IMR-90 (cell line): Measurements from ENCODE around the gene PPP3CA. TPM values are rescaled to one million over a fixed set of nuclear protein-coding genes. Genes with fewer than 3 reads are reported as not detected.

Source experiments
- ATAC-seq: fragments of 200-7000 bp; cut with Tn5 transposase; 2 replicates; pipeline ENCODE4 v1.9.1; 2020; ENCODE audit warnings: low read depth, mild to moderate bottlenecking, moderate library complexity
- BruUV-seq: library from RNA; stranded (reverse); fragments of 400-500 nt; replicated peaks from 2 replicates; lab custom pipeline; 2021; lab: Mats Ljungman, UMichigan
- CTCF ChIA-PET: fragments of 300-600 bp; formaldehyde crosslinking; extraction: SDS; loops from one replicate; lab custom pipeline; 2021; ENCODE audit warnings: antibody characterized with exemption; lab: Yijun Ruan, JAX
- POLR2A ChIA-PET: fragments of 300-600 bp; sonication (Branson Sonifier 250); formaldehyde crosslinking; loops from one replicate; lab custom pipeline; 2022; ENCODE audit warnings: antibody characterized with exemption; ENCODE audit not compliant: unreplicated experiment; lab: Charles Lee
- DNase-seq: peaks from one replicate; pipeline ENCODE4 v3.0.0; 2013
- H2AFZ ChIP-seq: replicated peaks from 2 replicates; pipeline ENCODE3; 2013; ENCODE audit warnings: low read length, mild to moderate bottlenecking; ENCODE audit not compliant: poor library complexity
- H2AK5ac ChIP-seq: 2 replicates; pipeline ENCODE4 v1.6.1; 2013; ENCODE audit warnings: low read depth, low read length, inconsistent platforms
- H2AK9ac ChIP-seq: replicated peaks from 2 replicates; pipeline ENCODE3; 2013; ENCODE audit warnings: mild to moderate bottlenecking, low read depth, low read length, moderate library complexity; ENCODE audit not compliant: poor library complexity
- H2BK120ac ChIP-seq: 2 replicates; pipeline ENCODE4 v1.6.1; 2013; ENCODE audit warnings: low read depth, low read length, inconsistent platforms
- H2BK15ac ChIP-seq: 3 replicates; pipeline ENCODE4 v1.6.1; 2013; ENCODE audit warnings: low read depth, low read length, inconsistent platforms
- H2BK20ac ChIP-seq: 2 replicates; pipeline ENCODE4 v1.6.1; 2013; ENCODE audit warnings: low read depth, mild to moderate bottlenecking, inconsistent platforms, low read length, moderate library complexity
- H2BK5ac ChIP-seq: 2 replicates; pipeline ENCODE4 v1.6.1; 2013; ENCODE audit warnings: mild to moderate bottlenecking, low read depth, low read length, inconsistent platforms; ENCODE audit not compliant: poor library complexity, severe bottlenecking
- H3K14ac ChIP-seq: replicated peaks from 2 replicates; pipeline ENCODE4 v1.6.1; 2013; ENCODE audit warnings: low read depth, low read length, inconsistent platforms
- H3K18ac ChIP-seq: 2 replicates; pipeline ENCODE4 v1.6.1; 2013; ENCODE audit warnings: low read depth, low read length, control low read depth
- H3K23ac ChIP-seq: 2 replicates; pipeline ENCODE4 v1.6.1; 2013; ENCODE audit warnings: low read depth, low read length, inconsistent platforms
- H3K27ac ChIP-seq: 2 replicates; pipeline ENCODE4 v1.5.1; 2013; ENCODE audit warnings: mild to moderate bottlenecking, control low read depth, low read length; ENCODE audit not compliant: insufficient read depth
- H3K27me3 ChIP-seq: 2 replicates; pipeline ENCODE4 v1.6.1; 2013; ENCODE audit warnings: low read length; ENCODE audit not compliant: control insufficient read depth, insufficient read depth
- H3K36me3 ChIP-seq: 2 replicates; pipeline ENCODE4 v1.6.1; 2013; ENCODE audit warnings: low read length, mixed read lengths; ENCODE audit not compliant: control insufficient read depth, insufficient read depth
- H3K4ac ChIP-seq: 2 replicates; pipeline ENCODE4 v1.6.1; 2013; ENCODE audit warnings: low read depth, low read length, inconsistent platforms
- H3K4me1 ChIP-seq: 2 replicates; pipeline ENCODE4 v1.6.1; 2013; ENCODE audit warnings: low read length, mixed read lengths; ENCODE audit not compliant: control insufficient read depth, insufficient read depth
- H3K4me2 ChIP-seq: 2 replicates; pipeline ENCODE4 v1.6.1; 2013; ENCODE audit warnings: low read depth, mild to moderate bottlenecking, control low read depth, low read length, moderate library complexity
- H3K4me3 ChIP-seq: 2 replicates; pipeline ENCODE4 v1.5.1; 2013; ENCODE audit warnings: low read depth, mild to moderate bottlenecking, control low read depth, low read length, moderate library complexity; ENCODE audit not compliant: insufficient read depth
- H3K56ac ChIP-seq: 2 replicates; pipeline ENCODE4 v1.6.1; 2013; ENCODE audit warnings: low read length, inconsistent platforms; ENCODE audit not compliant: insufficient read depth; ENCODE audit errors: extremely low read depth
- H3K79me1 ChIP-seq, 2 experiments: 2 replicates each; pipeline ENCODE4 v1.6.1; 2013; ENCODE audit warnings: low read length in 2 of 2, inconsistent platforms in 1 of 2, low read depth in 1 of 2
- H3K9ac ChIP-seq: 2 replicates; pipeline ENCODE4 v1.6.1; 2013; ENCODE audit warnings: low read depth, low read length, control low read depth
- H3K9me1 ChIP-seq: 2 replicates; pipeline ENCODE4 v1.6.1; 2013; ENCODE audit warnings: low read length, inconsistent platforms; ENCODE audit not compliant: insufficient read depth
- H3K9me3 ChIP-seq: 2 replicates; pipeline ENCODE4 v1.6.1; 2013; ENCODE audit warnings: low read length; ENCODE audit not compliant: control insufficient read depth, insufficient read depth
- H4K20me1 ChIP-seq: 2 replicates; pipeline ENCODE4 v1.6.1; 2013; ENCODE audit warnings: low read length, inconsistent platforms; ENCODE audit not compliant: insufficient read depth
- H4K5ac ChIP-seq: 2 replicates; pipeline ENCODE4 v1.6.1; 2013; ENCODE audit warnings: mild to moderate bottlenecking, low read depth, low read length, control low read depth
- H4K8ac ChIP-seq, 2 experiments: 2 replicates each; pipeline ENCODE4 v1.6.1; 2013; ENCODE audit warnings: low read depth in 2 of 2, low read length in 2 of 2, control low read depth in 1 of 2, inconsistent platforms in 1 of 2
- H4K91ac ChIP-seq: 2 replicates; pipeline ENCODE4 v1.6.1; 2013; ENCODE audit warnings: low read depth, low read length, inconsistent platforms; ENCODE audit not compliant: insufficient read depth
- BHLHE40 ChIP-seq: fragments of 150-350 bp; IDR thresholded peaks from 2 replicates; pipeline ENCODE4 v1.6.1; 2016; ENCODE audit warnings: mild to moderate bottlenecking, low read depth, low read length
- CEBPB ChIP-seq: IDR thresholded peaks from 2 replicates; pipeline ENCODE4 v1.6.1; 2012; ENCODE audit warnings: low read depth, low read length, improper control_type of control experiment
- CHD1 ChIP-seq: IDR thresholded peaks from 2 replicates; pipeline ENCODE4 v1.6.1; 2012; ENCODE audit warnings: low read depth, low read length, improper control_type of control experiment
- CTCF ChIP-seq: conservative IDR thresholded peaks from 2 replicates; pipeline ENCODE4 v1.5.1; 2012; ENCODE audit warnings: mild to moderate bottlenecking, low read depth, low read length, improper control_type of control experiment
- ELK1 ChIP-seq: fragments of 150-350 bp; IDR thresholded peaks from 2 replicates; pipeline ENCODE4 v1.6.1; 2016; ENCODE audit warnings: low read depth, mild to moderate bottlenecking, low read length, moderate library complexity, borderline replicate concordance
- FOS ChIP-seq: fragments of 150-350 bp; IDR thresholded peaks from 2 replicates; pipeline ENCODE4 v1.6.1; 2016; ENCODE audit warnings: low read depth, low read length
- MAFK ChIP-seq: IDR thresholded peaks from 2 replicates; pipeline ENCODE4 v1.6.1; 2012; ENCODE audit warnings: low read depth, low read length, improper control_type of control experiment
- MAZ ChIP-seq: IDR thresholded peaks from 2 replicates; pipeline ENCODE4 v1.6.1; 2012; ENCODE audit warnings: low read depth, mild to moderate bottlenecking, low read length, improper control_type of control experiment, moderate library complexity, borderline replicate concordance
- MXI1 ChIP-seq: IDR thresholded peaks from 2 replicates; pipeline ENCODE4 v1.6.1; 2012; ENCODE audit warnings: low read depth, mild to moderate bottlenecking, low read length, moderate library complexity, borderline replicate concordance
- NFE2L2 ChIP-seq: fragments of 150-350 bp; IDR thresholded peaks from 2 replicates; pipeline ENCODE4 v1.6.1; 2016; ENCODE audit warnings: low read depth, mild to moderate bottlenecking, low read length
- POLR2A ChIP-seq: IDR thresholded peaks from 2 replicates; pipeline ENCODE4 v1.6.1; 2012; ENCODE audit warnings: mild to moderate bottlenecking, low read depth, low read length
- RAD21 ChIP-seq: IDR thresholded peaks from 2 replicates; pipeline ENCODE4 v1.6.1; 2012; ENCODE audit warnings: low read length, improper control_type of control experiment
- RCOR1 ChIP-seq: IDR thresholded peaks from 2 replicates; pipeline ENCODE4 v1.6.1; 2012; ENCODE audit warnings: mild to moderate bottlenecking, low read length, improper control_type of control experiment; ENCODE audit not compliant: insufficient replicate concordance
- RFX5 ChIP-seq: IDR thresholded peaks from 2 replicates; pipeline ENCODE4 v1.8.0; 2012; ENCODE audit warnings: low read depth, mild to moderate bottlenecking, low read length, moderate library complexity
- SMC3 ChIP-seq: fragments of 150-350 bp; IDR thresholded peaks from 2 replicates; pipeline ENCODE4 v1.6.1; 2016; ENCODE audit warnings: low read depth, mild to moderate bottlenecking, antibody characterized with exemption, low read length, moderate library complexity
- USF2 ChIP-seq: fragments of 150-350 bp; IDR thresholded peaks from 2 replicates; pipeline ENCODE4 v1.6.1; 2017; ENCODE audit warnings: mild to moderate bottlenecking, antibody characterized with exemption, low read length, low read depth
- WGBS, 2 experiments: methylation state at CpG; one replicate each; pipeline versions ENCODE4 v1.1.5 to v1.1.7; 2013; ENCODE audit warnings: missing lambda C conversion rate in 2 of 2; ENCODE audit not compliant: insufficient read length in 1 of 2; ENCODE audit errors: extremely low coverage in 2 of 2; 5-methylcytosine and 5-hydroxymethylcytosine counted together
- dilution Hi-C: fragments of 300-500 bp; cut with HindIII; formaldehyde crosslinking; loops from one replicate; pipeline ENCODE4 v1.14.3; 2018; ENCODE audit warnings: low sequenced_read_pairs; ENCODE audit not compliant: unreplicated experiment
- in situ Hi-C: fragments of 300-500 bp; cut with MboI; formaldehyde crosslinking; loops from 3 replicates; pipeline ENCODE4 v1.14.3; 2019; ENCODE audit warnings: low sequenced_read_pairs, inconsistent platforms, mixed read lengths
- intact Hi-C: fragments of 100-400 bp; cut with micrococcal nuclease; formaldehyde crosslinking; loops from 2 replicates; pipeline ENCODE4 v1.10.0; 2022
- polyA plus RNA-seq, 3 experiments: library from polyadenylated mRNA; depleted of rRNA; stranded (reverse); fragments of >200 nt; gene quantifications; 2 replicates each; pipeline ENCODE4 v1.2.3, GENCODE V29; 2012; ENCODE audit warnings: low replicate concordance in 1 of 3
- total RNA-seq: library from RNA; depleted of rRNA; stranded (reverse); fragments of >200 nt; gene quantifications from 2 replicates; pipeline ENCODE4 v1.2.3, GENCODE V29; 2012

Gene PPP3CA
- total and polyA plus RNA-seq, 2 of the 4 experiments (the other 2 are of a cell fraction): 14.5 to 48.6 TPM

- H4K20me1 ChIP-seq: peaks cover 28% of the 10 kb centered on the region; the same call in 1 of the 2 replicates
- no peak overlapping the region for H4K8ac ChIP-seq
- H3K9ac ChIP-seq: no peak overlapping the region
- H3K18ac ChIP-seq: no peak overlapping the region
- no peak overlapping the region for H2BK120ac ChIP-seq
- H2BK15ac ChIP-seq: no peak overlapping the region
- ChIA-PET CTCF (no interaction called here), POLR2A (no interaction called here)
- no peaks in the 10 kb centered on the region for H3K9me3 ChIP-seq
- no peak overlapping the region for H4K91ac ChIP-seq
- ATAC-seq (no peak), DNase-seq (no peak)
- no peak overlapping the region for H2AK5ac ChIP-seq
- no peak overlapping the region for H3K14ac ChIP-seq
- H2BK5ac ChIP-seq: no peak overlapping the region
- H3K27me3 ChIP-seq: no peaks in the 10 kb centered on the region
- no peak overlapping the region for H3K56ac ChIP-seq
- no peak overlapping the region for H4K5ac ChIP-seq
- H2AFZ ChIP-seq: no peak overlapping the region
- H3K4me3 ChIP-seq: no peak overlapping the region
- intact Hi-C loops: no loop called here
- H3K4me1 ChIP-seq: no peaks in the 10 kb centered on the region
- dilution Hi-C loops: no loop called here
- TF ChIP-seq BHLHE40: no peak
- no peak for TF ChIP-seq SMC3
- TF ChIP-seq MXI1: no peak
- no peak for TF ChIP-seq POLR2A
- no peak for TF ChIP-seq USF2
- TF ChIP-seq ELK1: no peak
- no peak for TF ChIP-seq NFE2L2
- no peak for TF ChIP-seq CTCF
- no peak for TF ChIP-seq RAD21
- no peak for TF ChIP-seq CHD1
- TF ChIP-seq FOS: no peak
- no peak for TF ChIP-seq RFX5
- TF ChIP-seq MAZ: no peak
- no peak for TF ChIP-seq MAFK
- TF ChIP-seq CEBPB: no peak
- TF ChIP-seq RCOR1: no peak
- H3K79me1 ChIP-seq: peaks cover 30 to 55% of the 10 kb centered on the region in 2 experiments
- in situ Hi-C loops: no loop called here
- no peak overlapping the region for H3K23ac ChIP-seq
- no peaks in the 10 kb centered on the region; the same call in 1 of the 2 replicates for H3K9me1 ChIP-seq
- H3K4me2 ChIP-seq: no peak overlapping the region
- no peak overlapping the region for H2AK9ac ChIP-seq
- H3K4ac ChIP-seq: no peak overlapping the region
- H2BK20ac ChIP-seq: no peak overlapping the region
- H3K36me3 ChIP-seq: no peaks in the 10 kb centered on the region
- no peak overlapping the region for H3K27ac ChIP-seq
- no CpG with 5 or more reads among the region's 4 CpGs for WGBS, 2 experiments
- BruUV-seq: no TSS peak
Observed at GRCh38 chr4:101328063-101328602, 19.2 kb downstream of the PPP3CA start.
